A549 (cell line): ENCODE measurements around the gene LAGE3.

Experiments used
- BHLHE40 ChIP-seq: IDR thresholded peaks from 2 replicates; pipeline ENCODE4 v1.6.1; 2012; ENCODE audit warnings: low read depth, low read length, inconsistent platforms
- CBX2 ChIP-seq: fragments of 200-600 bp; sonication (generic); IDR thresholded peaks from 2 replicates; pipeline ENCODE4 v1.6.1; 2016; ENCODE audit warnings: low read depth, mild to moderate bottlenecking, borderline replicate concordance
- CEBPB ChIP-seq, 2 experiments: fragments of >200 bp in 1 of 2; sonication (Bioruptor Twin) in 1 of 2; formaldehyde crosslinking in 1 of 2; IDR thresholded peaks; 2 replicates each; pipeline ENCODE4 v1.6.1; 2012 to 2016
- CHD2 ChIP-seq: fragments of 150-350 bp; IDR thresholded peaks from 2 replicates; pipeline ENCODE4 v1.6.1; 2014; ENCODE audit warnings: low read length; ENCODE audit not compliant: partially characterized antibody
- CHD4 ChIP-seq: fragments of 200-600 bp; sonication (generic); IDR thresholded peaks from 2 replicates; pipeline ENCODE4 v1.6.1; 2016; ENCODE audit warnings: antibody characterized with exemption, mild to moderate bottlenecking, borderline replicate concordance
- CTCF ChIP-seq: fragments of >200 bp; sonication (Bioruptor Twin); formaldehyde crosslinking; IDR thresholded peaks from 3 replicates; pipeline ENCODE4 v1.5.1; 2016
- E2F6 ChIP-seq: IDR thresholded peaks from 2 replicates; pipeline ENCODE4 v1.6.1; 2012; ENCODE audit warnings: low read depth, borderline replicate concordance
- JUN ChIP-seq, 2 experiments: fragments of >200 bp; sonication (Bioruptor Twin); formaldehyde crosslinking; IDR thresholded peaks; 2 replicates in 1 of 2; 3 replicates in 1 of 2; pipeline ENCODE4 v1.6.1; 2016 to 2017
- KDM5A ChIP-seq: fragments of 200-600 bp; sonication (generic); IDR thresholded peaks from 2 replicates; pipeline ENCODE4 v1.6.1; 2016; ENCODE audit warnings: antibody characterized with exemption, mild to moderate bottlenecking
- MAFK ChIP-seq: fragments of 450-650 bp; IDR thresholded peaks from 2 replicates; pipeline ENCODE4 v1.6.1; 2014; ENCODE audit not compliant: partially characterized antibody
- POLR2A ChIP-seq: IDR thresholded peaks from 2 replicates; pipeline ENCODE4 v1.6.1; 2012; ENCODE audit warnings: mild to moderate bottlenecking, low read length
- REST ChIP-seq: fragments of 200-600 bp; sonication (generic); IDR thresholded peaks from 2 replicates; pipeline ENCODE4 v1.6.1; 2016; ENCODE audit warnings: antibody characterized with exemption, mild to moderate bottlenecking, moderate library complexity
- RNF2 ChIP-seq: fragments of 200-600 bp; sonication (generic); IDR thresholded peaks from 2 replicates; pipeline ENCODE4 v1.6.1; 2016; ENCODE audit warnings: low read depth, mild to moderate bottlenecking, antibody characterized with exemption, moderate library complexity, borderline replicate concordance
- ZFP36 ChIP-seq: fragments of 450-650 bp; IDR thresholded peaks from 2 replicates; pipeline ENCODE4 v1.6.1; 2014; ENCODE audit warnings: borderline replicate concordance; ENCODE audit not compliant: partially characterized antibody

- no peak for TF ChIP-seq CTCF
- no peak for TF ChIP-seq E2F6
- no peak for TF ChIP-seq KDM5A
- TF ChIP-seq POLR2A = no peak
- no peak for TF ChIP-seq CHD4
- TF ChIP-seq CHD2 = no peak
- no peak for TF ChIP-seq REST
- no peak for TF ChIP-seq MAFK
- TF ChIP-seq JUN (IDR thresholded peaks at IDR 0.05) = no peak
- no peak for TF ChIP-seq RNF2
- TF ChIP-seq ZFP36 = no peak
- TF ChIP-seq BHLHE40 = no peak
- TF ChIP-seq CEBPB (IDR thresholded peaks at IDR 0.05) = no peak
- TF ChIP-seq CBX2 = no peak
Measured at GRCh38 chrX:154452823-154453222, 26.3 kb downstream of the LAGE3 start.
